IMR-90 (cell line): ENCODE data around the gene PRKAR1B. TPM values are rescaled to one million over a fixed set of nuclear protein-coding genes. Genes with fewer than 3 reads are reported as not detected.

Experiments used
- ATAC-seq: fragments of 200-7000 bp; cut with Tn5 transposase; 2 replicates; pipeline ENCODE4 v1.9.1; 2020; ENCODE audit warnings: low read depth, mild to moderate bottlenecking, moderate library complexity
- BruUV-seq: library from RNA; stranded (reverse); fragments of 400-500 nt; replicated peaks from 2 replicates; lab custom pipeline; 2021; lab: Mats Ljungman, UMichigan
- CTCF ChIA-PET: fragments of 300-600 bp; formaldehyde crosslinking; extraction: SDS; loops from one replicate; lab custom pipeline; 2021; ENCODE audit warnings: antibody characterized with exemption; lab: Yijun Ruan, JAX
- POLR2A ChIA-PET: fragments of 300-600 bp; sonication (Branson Sonifier 250); formaldehyde crosslinking; loops from one replicate; lab custom pipeline; 2022; ENCODE audit warnings: antibody characterized with exemption; ENCODE audit not compliant: unreplicated experiment; lab: Charles Lee
- DNase-seq: peaks from one replicate; pipeline ENCODE4 v3.0.0; 2013
- H2AFZ ChIP-seq: replicated peaks from 2 replicates; pipeline ENCODE3; 2013; ENCODE audit warnings: low read length, mild to moderate bottlenecking; ENCODE audit not compliant: poor library complexity
- H2AK5ac ChIP-seq: 2 replicates; pipeline ENCODE4 v1.6.1; 2013; ENCODE audit warnings: low read depth, low read length, inconsistent platforms
- H2AK9ac ChIP-seq: replicated peaks from 2 replicates; pipeline ENCODE3; 2013; ENCODE audit warnings: mild to moderate bottlenecking, low read depth, low read length, moderate library complexity; ENCODE audit not compliant: poor library complexity
- H2BK120ac ChIP-seq: 2 replicates; pipeline ENCODE4 v1.6.1; 2013; ENCODE audit warnings: low read depth, low read length, inconsistent platforms
- H2BK15ac ChIP-seq: 3 replicates; pipeline ENCODE4 v1.6.1; 2013; ENCODE audit warnings: low read depth, low read length, inconsistent platforms
- H2BK20ac ChIP-seq: 2 replicates; pipeline ENCODE4 v1.6.1; 2013; ENCODE audit warnings: low read depth, mild to moderate bottlenecking, inconsistent platforms, low read length, moderate library complexity
- H2BK5ac ChIP-seq: 2 replicates; pipeline ENCODE4 v1.6.1; 2013; ENCODE audit warnings: mild to moderate bottlenecking, low read depth, low read length, inconsistent platforms; ENCODE audit not compliant: poor library complexity, severe bottlenecking
- H3K14ac ChIP-seq: replicated peaks from 2 replicates; pipeline ENCODE4 v1.6.1; 2013; ENCODE audit warnings: low read depth, low read length, inconsistent platforms
- H3K18ac ChIP-seq: 2 replicates; pipeline ENCODE4 v1.6.1; 2013; ENCODE audit warnings: low read depth, low read length, control low read depth
- H3K23ac ChIP-seq: 2 replicates; pipeline ENCODE4 v1.6.1; 2013; ENCODE audit warnings: low read depth, low read length, inconsistent platforms
- H3K27ac ChIP-seq: 2 replicates; pipeline ENCODE4 v1.5.1; 2013; ENCODE audit warnings: mild to moderate bottlenecking, control low read depth, low read length; ENCODE audit not compliant: insufficient read depth
- H3K27me3 ChIP-seq: 2 replicates; pipeline ENCODE4 v1.6.1; 2013; ENCODE audit warnings: low read length; ENCODE audit not compliant: control insufficient read depth, insufficient read depth
- H3K36me3 ChIP-seq: 2 replicates; pipeline ENCODE4 v1.6.1; 2013; ENCODE audit warnings: low read length, mixed read lengths; ENCODE audit not compliant: control insufficient read depth, insufficient read depth
- H3K4ac ChIP-seq: 2 replicates; pipeline ENCODE4 v1.6.1; 2013; ENCODE audit warnings: low read depth, low read length, inconsistent platforms
- H3K4me1 ChIP-seq: 2 replicates; pipeline ENCODE4 v1.6.1; 2013; ENCODE audit warnings: low read length, mixed read lengths; ENCODE audit not compliant: control insufficient read depth, insufficient read depth
- H3K4me2 ChIP-seq: 2 replicates; pipeline ENCODE4 v1.6.1; 2013; ENCODE audit warnings: low read depth, mild to moderate bottlenecking, control low read depth, low read length, moderate library complexity
- H3K4me3 ChIP-seq: 2 replicates; pipeline ENCODE4 v1.5.1; 2013; ENCODE audit warnings: low read depth, mild to moderate bottlenecking, control low read depth, low read length, moderate library complexity; ENCODE audit not compliant: insufficient read depth
- H3K56ac ChIP-seq: 2 replicates; pipeline ENCODE4 v1.6.1; 2013; ENCODE audit warnings: low read length, inconsistent platforms; ENCODE audit not compliant: insufficient read depth; ENCODE audit errors: extremely low read depth
- H3K79me1 ChIP-seq, 2 experiments: 2 replicates each; pipeline ENCODE4 v1.6.1; 2013; ENCODE audit warnings: low read length in 2 of 2, inconsistent platforms in 1 of 2, low read depth in 1 of 2
- H3K9ac ChIP-seq: 2 replicates; pipeline ENCODE4 v1.6.1; 2013; ENCODE audit warnings: low read depth, low read length, control low read depth
- H3K9me1 ChIP-seq: 2 replicates; pipeline ENCODE4 v1.6.1; 2013; ENCODE audit warnings: low read length, inconsistent platforms; ENCODE audit not compliant: insufficient read depth
- H3K9me3 ChIP-seq: 2 replicates; pipeline ENCODE4 v1.6.1; 2013; ENCODE audit warnings: low read length; ENCODE audit not compliant: control insufficient read depth, insufficient read depth
- H4K20me1 ChIP-seq: 2 replicates; pipeline ENCODE4 v1.6.1; 2013; ENCODE audit warnings: low read length, inconsistent platforms; ENCODE audit not compliant: insufficient read depth
- H4K5ac ChIP-seq: 2 replicates; pipeline ENCODE4 v1.6.1; 2013; ENCODE audit warnings: mild to moderate bottlenecking, low read depth, low read length, control low read depth
- H4K8ac ChIP-seq, 2 experiments: 2 replicates each; pipeline ENCODE4 v1.6.1; 2013; ENCODE audit warnings: low read depth in 2 of 2, low read length in 2 of 2, control low read depth in 1 of 2, inconsistent platforms in 1 of 2
- H4K91ac ChIP-seq: 2 replicates; pipeline ENCODE4 v1.6.1; 2013; ENCODE audit warnings: low read depth, low read length, inconsistent platforms; ENCODE audit not compliant: insufficient read depth
- CEBPB ChIP-seq: IDR thresholded peaks from 2 replicates; pipeline ENCODE4 v1.6.1; 2012; ENCODE audit warnings: low read depth, low read length, improper control_type of control experiment
- CHD1 ChIP-seq: IDR thresholded peaks from 2 replicates; pipeline ENCODE4 v1.6.1; 2012; ENCODE audit warnings: low read depth, low read length, improper control_type of control experiment
- ELK1 ChIP-seq: fragments of 150-350 bp; IDR thresholded peaks from 2 replicates; pipeline ENCODE4 v1.6.1; 2016; ENCODE audit warnings: low read depth, mild to moderate bottlenecking, low read length, moderate library complexity, borderline replicate concordance
- FOS ChIP-seq: fragments of 150-350 bp; IDR thresholded peaks from 2 replicates; pipeline ENCODE4 v1.6.1; 2016; ENCODE audit warnings: low read depth, low read length
- MAZ ChIP-seq: IDR thresholded peaks from 2 replicates; pipeline ENCODE4 v1.6.1; 2012; ENCODE audit warnings: low read depth, mild to moderate bottlenecking, low read length, improper control_type of control experiment, moderate library complexity, borderline replicate concordance
- POLR2A ChIP-seq: IDR thresholded peaks from 2 replicates; pipeline ENCODE4 v1.6.1; 2012; ENCODE audit warnings: mild to moderate bottlenecking, low read depth, low read length
- RAD21 ChIP-seq: IDR thresholded peaks from 2 replicates; pipeline ENCODE4 v1.6.1; 2012; ENCODE audit warnings: low read length, improper control_type of control experiment
- RCOR1 ChIP-seq: IDR thresholded peaks from 2 replicates; pipeline ENCODE4 v1.6.1; 2012; ENCODE audit warnings: mild to moderate bottlenecking, low read length, improper control_type of control experiment; ENCODE audit not compliant: insufficient replicate concordance
- WGBS, 2 experiments: methylation state at CpG; one replicate each; pipeline versions ENCODE4 v1.1.5 to v1.1.7; 2013; ENCODE audit warnings: missing lambda C conversion rate in 2 of 2; ENCODE audit not compliant: insufficient read length in 1 of 2; ENCODE audit errors: extremely low coverage in 2 of 2; 5-methylcytosine and 5-hydroxymethylcytosine counted together
- dilution Hi-C: fragments of 300-500 bp; cut with HindIII; formaldehyde crosslinking; loops from one replicate; pipeline ENCODE4 v1.14.3; 2018; ENCODE audit warnings: low sequenced_read_pairs; ENCODE audit not compliant: unreplicated experiment
- in situ Hi-C: fragments of 300-500 bp; cut with MboI; formaldehyde crosslinking; loops from 3 replicates; pipeline ENCODE4 v1.14.3; 2019; ENCODE audit warnings: low sequenced_read_pairs, inconsistent platforms, mixed read lengths
- intact Hi-C: fragments of 100-400 bp; cut with micrococcal nuclease; formaldehyde crosslinking; loops from 2 replicates; pipeline ENCODE4 v1.10.0; 2022
- polyA plus RNA-seq, 3 experiments: library from polyadenylated mRNA; depleted of rRNA; stranded (reverse); fragments of >200 nt; gene quantifications; 2 replicates each; pipeline ENCODE4 v1.2.3, GENCODE V29; 2012; ENCODE audit warnings: low replicate concordance in 1 of 3
- total RNA-seq: library from RNA; depleted of rRNA; stranded (reverse); fragments of >200 nt; gene quantifications from 2 replicates; pipeline ENCODE4 v1.2.3, GENCODE V29; 2012

PRKAR1B gene
- total and polyA plus RNA-seq, 2 of the 4 experiments (the other 2 are of a cell fraction): 15.2 to 20.2 TPM

- Histone ChIP-seq H2BK20ac (no peak overlapping the region), H3K9ac (no peak overlapping the region), H3K9me1 (no peaks in the 10 kb centered on the region), H2BK120ac (no peak overlapping the region), H4K8ac (no peak overlapping the region), H4K5ac (no peak overlapping the region), H3K4me2 (no peak overlapping the region), H3K23ac (no peak overlapping the region), H3K9me3 (peaks cover 6% of the 10 kb centered on the region; the same call in 1 of the 2 replicates), H2AK5ac (no peak overlapping the region), H2BK15ac (no peak overlapping the region), H2AFZ (no peak overlapping the region), H3K36me3 (no peaks in the 10 kb centered on the region), H3K14ac (no peak overlapping the region), H3K4me1 (no peaks in the 10 kb centered on the region), H3K27me3 (no peaks in the 10 kb centered on the region), H4K20me1 (no peaks in the 10 kb centered on the region), H3K4ac (no peak overlapping the region), H3K18ac (no peak overlapping the region), H3K79me1 (no peaks in the 10 kb centered on the region), H3K4me3 (no peak overlapping the region), H3K27ac (no peak overlapping the region), H3K56ac (no peak overlapping the region), H2BK5ac (no peak overlapping the region), H2AK9ac (no peak overlapping the region), H4K91ac (no peak overlapping the region)
- no TSS peak for BruUV-seq
- ChIA-PET CTCF (no interaction called here), POLR2A (no interaction called here)
- WGBS, 2 experiments: 86% methylated on average over 14 of the region's 22 CpGs; no CpG with 5 or more reads in 1 of the 2 experiments
- dilution Hi-C loops: no loop called here
- ATAC-seq (no peak), DNase-seq (no peak)
- no peak for TF ChIP-seq CEBPB
- no peak for TF ChIP-seq MAZ
- no peak for TF ChIP-seq POLR2A
- no peak for TF ChIP-seq RCOR1
- no peak for TF ChIP-seq RAD21
- TF ChIP-seq CHD1: no peak
- TF ChIP-seq FOS: no peak
- TF ChIP-seq ELK1: no peak
- intact Hi-C loops: no loop called here
- in situ Hi-C loops: no loop called here
These were observed 76.6 kb downstream of the PRKAR1B start for GRCh38 chr7:650339-651031.
